Liver (tissue), 3 donors: ENCODE measurements around the gene DHX9.

Experiments
- FOXA1 ChIP-seq: IDR thresholded peaks from 2 replicates; pipeline ENCODE4 v1.6.1; 2016; ENCODE audit warnings: antibody characterized with exemption
- GABPA ChIP-seq, 2 donors: IDR thresholded peaks in 1 of 2; conservative IDR thresholded peaks in 1 of 2; 2 replicates each; pipeline ENCODE4 v1.6.1; 2016; ENCODE audit warnings: antibody characterized with exemption in 2 of 2, mild to moderate bottlenecking in 1 of 2, moderate library complexity in 1 of 2
- HNF4G ChIP-seq: IDR thresholded peaks from 2 replicates; pipeline ENCODE4 v1.6.1; 2016; ENCODE audit warnings: antibody characterized with exemption
- REST ChIP-seq: IDR thresholded peaks from 2 replicates; pipeline ENCODE4 v1.6.1; 2016; ENCODE audit warnings: antibody characterized with exemption, mild to moderate bottlenecking
- YY1 ChIP-seq: IDR thresholded peaks from 2 replicates; pipeline ENCODE4 v1.6.1; 2016; ENCODE audit warnings: antibody characterized with exemption, mild to moderate bottlenecking
- TF ChIP-seq, protein P1 (sequence below): IDR thresholded peaks from 2 replicates; pipeline ENCODE4 v1.6.1; 2016; ENCODE audit warnings: antibody characterized with exemption
- TF ChIP-seq, protein P2 (sequence below): fragments of 150-350 bp; IDR thresholded peaks from 2 replicates; pipeline ENCODE4 v1.5.1; 2017; ENCODE audit warnings: improper control_type of control experiment, low read depth, low read length; ENCODE audit not compliant: missing input control
- donor health status: healthy.
- donor health status: healthy.

DNA sequence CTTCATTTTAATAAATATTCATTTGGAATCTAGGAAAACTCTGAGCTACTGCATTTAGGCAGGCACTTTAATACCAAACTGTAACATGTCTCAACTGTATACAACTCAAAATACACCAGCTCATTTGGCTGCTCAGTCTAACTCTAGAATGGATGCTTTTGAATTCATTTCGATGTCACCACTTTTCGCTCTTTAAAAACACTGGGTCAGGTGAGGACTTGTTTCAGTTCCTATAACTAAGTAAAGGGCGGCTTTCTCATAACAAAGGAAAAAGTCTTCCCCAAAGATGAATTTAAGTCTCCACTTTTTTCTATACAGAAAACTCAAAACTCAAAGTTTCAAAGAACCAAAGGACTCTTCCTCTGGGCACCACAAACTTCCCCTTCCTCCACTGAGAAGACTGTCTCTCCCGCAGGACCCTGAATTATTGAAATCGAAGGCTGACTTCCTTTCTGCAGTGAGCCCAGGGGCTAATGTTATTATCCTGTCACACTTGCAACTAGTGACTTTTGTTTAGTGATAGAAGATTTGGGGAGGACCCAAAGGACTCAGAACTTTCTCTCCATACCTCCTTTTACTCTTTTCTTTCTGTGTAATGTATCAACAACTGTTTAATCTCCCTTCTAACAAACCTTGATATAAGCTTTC lies 9.7 kb upstream of the DHX9 start:
- TF ChIP-seq, protein P1, sequence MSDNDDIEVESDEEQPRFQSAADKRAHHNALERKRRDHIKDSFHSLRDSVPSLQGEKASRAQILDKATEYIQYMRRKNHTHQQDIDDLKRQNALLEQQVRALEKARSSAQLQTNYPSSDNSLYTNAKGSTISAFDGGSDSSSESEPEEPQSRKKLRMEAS: no peak
- TF ChIP-seq, protein P2, sequence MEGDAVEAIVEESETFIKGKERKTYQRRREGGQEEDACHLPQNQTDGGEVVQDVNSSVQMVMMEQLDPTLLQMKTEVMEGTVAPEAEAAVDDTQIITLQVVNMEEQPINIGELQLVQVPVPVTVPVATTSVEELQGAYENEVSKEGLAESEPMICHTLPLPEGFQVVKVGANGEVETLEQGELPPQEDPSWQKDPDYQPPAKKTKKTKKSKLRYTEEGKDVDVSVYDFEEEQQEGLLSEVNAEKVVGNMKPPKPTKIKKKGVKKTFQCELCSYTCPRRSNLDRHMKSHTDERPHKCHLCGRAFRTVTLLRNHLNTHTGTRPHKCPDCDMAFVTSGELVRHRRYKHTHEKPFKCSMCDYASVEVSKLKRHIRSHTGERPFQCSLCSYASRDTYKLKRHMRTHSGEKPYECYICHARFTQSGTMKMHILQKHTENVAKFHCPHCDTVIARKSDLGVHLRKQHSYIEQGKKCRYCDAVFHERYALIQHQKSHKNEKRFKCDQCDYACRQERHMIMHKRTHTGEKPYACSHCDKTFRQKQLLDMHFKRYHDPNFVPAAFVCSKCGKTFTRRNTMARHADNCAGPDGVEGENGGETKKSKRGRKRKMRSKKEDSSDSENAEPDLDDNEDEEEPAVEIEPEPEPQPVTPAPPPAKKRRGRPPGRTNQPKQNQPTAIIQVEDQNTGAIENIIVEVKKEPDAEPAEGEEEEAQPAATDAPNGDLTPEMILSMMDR: no peak
- TF ChIP-seq HNF4G (no peak), YY1 (no peak), REST (no peak), FOXA1 (no peak), GABPA (IDR thresholded peaks at IDR 0.05 in 1 of 2, conservative IDR thresholded peaks at IDR 0.05 in 1 of 2) (no peak)
